GM21825 (cell line): ENCODE data around the gene SPAG17.

Source experiments
- ATAC-seq: cut with Tn5 transposase; IDR thresholded peaks from one replicate; pipeline ENCODE4 v1.9.1; 2021; ENCODE audit warnings: mild to moderate bottlenecking, moderate library complexity; ENCODE audit not compliant: unreplicated experiment

The SPAG17 gene

DNA sequence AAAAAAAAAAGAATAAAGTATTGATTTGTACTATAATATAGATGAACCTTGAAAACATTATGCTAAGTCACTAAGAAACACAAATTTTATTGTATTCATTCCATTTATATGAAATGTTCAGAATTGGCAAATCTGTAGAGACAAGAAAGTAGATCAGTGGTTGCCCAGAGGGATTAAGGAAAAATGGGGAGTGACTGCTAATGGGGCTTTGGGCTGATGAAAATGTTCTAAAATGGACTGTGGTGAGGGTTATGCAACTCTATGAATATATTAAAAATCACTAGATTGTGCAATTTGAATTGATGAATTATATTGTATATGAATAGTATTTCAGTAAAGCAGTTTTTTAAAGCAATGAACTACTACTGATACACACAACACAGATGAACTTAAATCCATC, 265.7 kb downstream of the SPAG17 start:
- no peak for ATAC-seq

DNA sequence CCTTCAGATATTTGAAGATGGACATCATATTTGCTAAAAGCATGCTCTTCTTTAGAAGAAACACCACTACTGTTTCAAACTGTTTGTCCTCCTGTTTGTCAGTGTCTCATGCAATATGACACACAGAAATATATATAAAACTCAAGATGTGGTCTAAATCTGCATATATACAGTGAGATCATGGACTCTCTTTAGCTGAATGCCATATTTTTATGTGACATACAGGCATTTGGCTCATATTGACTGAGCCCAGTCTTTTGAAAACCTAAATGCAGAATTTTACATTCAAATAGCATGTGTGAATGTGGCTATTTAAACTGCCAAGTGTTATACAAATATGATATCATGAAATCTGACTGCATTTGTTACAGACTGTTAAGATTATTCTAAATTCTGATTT, 274.0 kb downstream of the SPAG17 start:
- ATAC-seq: no peak

DNA sequence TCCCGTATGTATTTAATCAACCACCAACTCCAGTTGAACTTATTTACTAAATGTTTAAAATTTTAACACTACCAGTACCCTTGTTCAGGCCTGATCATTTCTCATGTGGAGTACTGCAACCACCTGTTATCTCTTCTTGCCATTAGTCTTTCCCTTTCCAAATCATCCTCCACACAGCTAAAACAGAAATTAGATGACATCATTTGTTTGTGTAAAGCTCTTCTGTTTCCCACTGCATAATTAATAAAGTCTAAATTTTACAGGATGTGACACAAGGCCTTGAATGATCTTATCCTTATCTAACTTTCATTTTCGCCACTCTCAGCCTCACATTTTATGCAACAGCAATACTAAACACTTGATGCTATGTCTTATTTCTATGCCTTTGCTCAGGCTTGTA, 280.0 kb downstream of the SPAG17 start:
- no peak for ATAC-seq

DNA sequence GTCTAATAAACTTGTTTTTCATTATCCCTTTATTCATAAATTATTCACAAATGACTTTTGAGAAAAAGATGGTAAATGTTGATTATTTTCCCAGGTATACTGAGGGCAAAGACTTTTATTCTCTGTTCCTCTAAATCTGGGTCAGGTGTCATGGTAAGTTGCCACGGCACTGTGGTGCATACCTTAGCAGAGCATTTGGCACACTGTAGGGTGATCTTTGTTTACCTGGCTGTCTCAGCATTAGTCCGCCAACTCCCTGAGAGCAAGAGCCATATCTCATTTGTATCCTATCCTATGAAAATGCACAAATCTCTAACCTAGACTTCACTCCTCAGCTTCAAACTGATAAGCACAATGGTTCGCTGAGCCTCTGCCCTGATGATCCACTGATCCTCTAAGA, 280.5 kb downstream of the SPAG17 start:
- ATAC-seq: no peak
